IPS-NIHi7 (cell line): ENCODE measurements around the gene COX7A2.

Experiments used
- DNase-seq: peaks from one replicate; pipeline ENCODE4 v3.0.0; 2012; ENCODE audit warnings: mixed read lengths; ENCODE audit errors: extremely low spot score

COX7A2 gene

GRCh38 chr6:75199889-75200288 is 43.7 kb downstream of the COX7A2 start:
- DNase-seq = no peak

DNA sequence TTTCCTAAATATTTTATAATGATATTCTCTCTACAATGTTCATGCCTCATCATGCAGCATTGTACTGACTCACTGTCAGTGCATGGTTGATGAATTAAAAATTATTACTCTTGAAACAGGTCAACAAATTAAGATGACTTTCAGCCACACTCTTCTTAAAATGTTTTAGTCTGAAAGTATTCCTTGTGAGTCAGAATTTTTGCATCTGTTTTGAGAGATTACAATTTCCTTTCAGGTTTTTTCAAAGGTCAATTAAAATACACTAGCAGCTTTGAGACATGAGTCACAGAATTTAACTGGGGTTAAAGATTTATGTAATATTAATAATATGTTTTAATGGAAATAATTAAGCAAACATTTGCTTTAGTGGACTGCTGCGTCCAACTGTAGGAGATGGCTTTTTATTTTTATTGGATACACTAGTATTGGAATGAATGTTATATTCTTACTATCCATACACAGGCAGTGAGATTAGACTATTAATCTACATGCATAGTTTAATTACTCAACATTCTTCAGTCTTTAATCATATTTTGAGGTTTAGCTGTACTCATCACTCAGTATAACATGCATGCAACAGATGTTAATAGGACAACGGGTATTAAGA is 47.4 kb downstream of the COX7A2 start:
- DNase-seq = no peak

GRCh38 chr6:75188221-75188925 is 55.2 kb downstream of the COX7A2 start:
- DNase-seq = no peak
